Endothelial cell of umbilical vein (primary cell): Measurements from ENCODE around the gene KHDC1. TPM values are rescaled to one million over a fixed set of nuclear protein-coding genes. Genes with fewer than 3 reads are reported as not detected.

ENCODE experiments used
- BruUV-seq: library from RNA; stranded (reverse); fragments of 400-500 nt; replicated peaks from 2 replicates; lab custom pipeline; 2021; lab: Mats Ljungman, UMichigan
- CTCF ChIA-PET: fragments of 300-600, 350-600 bp; sonication (Branson Sonifier 250); formaldehyde crosslinking; loops from one replicate; lab custom pipeline; 2021; ENCODE audit warnings: antibody characterized with exemption, inconsistent platforms; lab: Charles Lee
- POLR2A ChIA-PET: fragments of 300-600, 350-600 bp; sonication (Branson Sonifier 250); formaldehyde crosslinking; loops from one replicate; lab custom pipeline; 2021; ENCODE audit warnings: antibody characterized with exemption, inconsistent platforms; lab: Charles Lee
- DNase-seq: peaks from one replicate; pipeline ENCODE4 v3.0.0-alpha.2; 2011; ENCODE audit warnings: low read depth, low spot score
- FAIRE-seq: peaks from 2 replicates; lab custom pipeline; 2011; peaks lifted over from hg19 to GRCh38; lab: Jason Lieb, UNC
- H2AFZ ChIP-seq: 2 replicates; pipeline ENCODE4 v1.6.0; 2012; ENCODE audit warnings: low read depth, low read length, control low read depth, inconsistent platforms
- H3K27ac ChIP-seq: 2 replicates; pipeline ENCODE4 v1.5.1; 2011; ENCODE audit warnings: low read depth, mild to moderate bottlenecking, control low read depth, low read length, moderate library complexity; ENCODE audit not compliant: insufficient read depth
- H3K27me3 ChIP-seq, 2 experiments: 2 replicates each; pipeline versions ENCODE4 v1.6.0 to v1.6.1; 2011; ENCODE audit warnings: low read length in 2 of 2, mixed read lengths in 1 of 2; ENCODE audit not compliant: control insufficient read depth in 2 of 2, insufficient read depth in 2 of 2
- H3K36me3 ChIP-seq, 2 experiments: 2 replicates in 1 of 2; 3 replicates in 1 of 2; pipeline ENCODE4 v1.5.1; 2011; ENCODE audit warnings: low read length in 2 of 2, mild to moderate bottlenecking in 1 of 2, moderate library complexity in 1 of 2; ENCODE audit not compliant: control insufficient read depth in 2 of 2, insufficient read depth in 2 of 2; ENCODE audit errors: extremely low read depth in 1 of 2
- H3K4me1 ChIP-seq: 3 replicates; pipeline ENCODE4 v1.5.1; 2011; ENCODE audit warnings: mild to moderate bottlenecking, low read length; ENCODE audit not compliant: control insufficient read depth, insufficient read depth; ENCODE audit errors: extremely low read depth
- H3K4me2 ChIP-seq: 2 replicates; pipeline ENCODE4 v1.6.1; 2011; ENCODE audit warnings: low read length, control low read depth, mixed read lengths; ENCODE audit not compliant: insufficient read depth
- H3K4me3 ChIP-seq, 3 experiments: fragments of 200-600 bp in 1 of 3; sonication (generic), shearing (Covaris generic) in 1 of 3; replicated peaks in 1 of 3; 2 replicates each; pipeline ENCODE4 v1.5.1; 2011 to 2016; ENCODE audit warnings: control low read depth in 3 of 3, low read length in 3 of 3, mild to moderate bottlenecking in 2 of 3, inconsistent platforms in 1 of 3, low read depth in 1 of 3, moderate library complexity in 1 of 3; ENCODE audit not compliant: insufficient read depth in 1 of 3
- H3K79me2 ChIP-seq: 2 replicates; pipeline ENCODE4 v1.6.0; 2012; ENCODE audit warnings: low read length, inconsistent platforms; ENCODE audit not compliant: control insufficient read depth, insufficient read depth
- H3K9ac ChIP-seq: replicated peaks from 2 replicates; pipeline ENCODE3; 2011; ENCODE audit warnings: low read length, control low read depth; ENCODE audit not compliant: insufficient read depth; ENCODE audit errors: extremely low read depth
- H3K9me1 ChIP-seq: replicated peaks from 3 replicates; pipeline ENCODE4 v1.6.0; 2011; ENCODE audit warnings: mild to moderate bottlenecking, low read length; ENCODE audit not compliant: control insufficient read depth, insufficient read depth; ENCODE audit errors: extremely low read depth
- H3K9me3 ChIP-seq: replicated peaks from 2 replicates; pipeline ENCODE4 v1.5.1; 2012; ENCODE audit warnings: low read length, inconsistent platforms; ENCODE audit not compliant: control insufficient read depth, insufficient read depth
- H4K20me1 ChIP-seq: replicated peaks from 2 replicates; pipeline ENCODE3; 2011; ENCODE audit warnings: mild to moderate bottlenecking, low read length; ENCODE audit not compliant: control insufficient read depth, insufficient read depth; ENCODE audit errors: extremely low read depth
- CTCF ChIP-seq, 2 donors: IDR thresholded peaks; 1 replicate in 1 of 2; 2 replicates in 1 of 2; pipeline ENCODE4 v1.5.1; 2011; ENCODE audit warnings: low read length in 2 of 2, mild to moderate bottlenecking in 2 of 2, moderate library complexity in 2 of 2, control low read depth in 1 of 2, inconsistent platforms in 1 of 2, low read depth in 1 of 2; ENCODE audit not compliant: insufficient read depth in 1 of 2; ENCODE audit errors: extremely low read depth in 1 of 2
- GATA2 ChIP-seq: IDR thresholded peaks from 2 replicates; pipeline ENCODE4 v1.7.0; 2011; ENCODE audit warnings: low read depth, mild to moderate bottlenecking, moderate library complexity, mixed read lengths, low read length; ENCODE audit not compliant: insufficient read length, insufficient read depth
- JUN ChIP-seq: IDR thresholded peaks from 2 replicates; pipeline ENCODE4 v1.6.1; 2011; ENCODE audit warnings: borderline replicate concordance, low read depth; ENCODE audit not compliant: insufficient read length, insufficient read depth
- MAX ChIP-seq: IDR thresholded peaks from 2 replicates; pipeline ENCODE4 v1.6.1; 2011; ENCODE audit not compliant: insufficient read depth, insufficient read length
- MYC ChIP-seq: IDR thresholded peaks from one replicate; pipeline ENCODE4 v1.6.1; 2011; ENCODE audit warnings: mild to moderate bottlenecking, low read depth, low read length
- POLR2AphosphoS5 ChIP-seq: IDR thresholded peaks from 2 replicates; pipeline ENCODE4 v1.6.1; 2012; ENCODE audit warnings: low read depth, mild to moderate bottlenecking, control low read depth, low read length, moderate library complexity; ENCODE audit not compliant: insufficient read depth
- dilution Hi-C: fragments of 300-500 bp; cut with MboI; formaldehyde crosslinking; loops from one replicate; pipeline ENCODE4 v1.15.0; 2019; ENCODE audit warnings: low sequenced_read_pairs; ENCODE audit not compliant: extremely low pct_ligation_motif_present
- intact Hi-C: fragments of 100-400 bp; cut with micrococcal nuclease; formaldehyde crosslinking; loops from one replicate; pipeline ENCODE4 v1.10.0; 2022
- polyA plus RNA-seq, 4 experiments: library from polyadenylated mRNA; depleted of rRNA in 3 of 4; stranded (reverse) in 3 of 4; unstranded in 1 of 4; fragments of >200 nt; gene quantifications; 2 replicates each; pipeline versions ENCODE4 v1.2.1 to v1.2.3, GENCODE V29; 2011 to 2012; ENCODE audit warnings: missing spikeins in 1 of 4
- total RNA-seq: library from RNA; stranded (reverse); gene quantifications from 2 replicates; pipeline ENCODE4 v1.2.3, GENCODE V29; 2021

KHDC1 gene
- total and polyA plus RNA-seq, 2 donors (not counting 3 experiments of a cell fraction or from before 2014, with no cell fraction given) = 3.3 to 4.4 TPM

GRCh38 chr6:73231986-73232391 lies 31.0 kb downstream of the KHDC1 start:
- ChIA-PET POLR2A (no interaction called here), CTCF (interaction anchor here (0.9 kb wide), 1 partner anchor 16 kb away, joined by 3 read pairs; no protein-coding TSS in a partner anchor)
- Histone ChIP-seq H3K4me3 (no peak overlapping the region), H3K36me3 (no peaks in the 10 kb centered on the region), H2AFZ (no peak overlapping the region), H3K4me2 (no peak overlapping the region), H3K27ac (no peak overlapping the region), H3K27me3 (no peaks in the 10 kb centered on the region), H3K4me1 (no peaks in the 10 kb centered on the region), H4K20me1 (no peaks in the 10 kb centered on the region), H3K9me1 (no peaks in the 10 kb centered on the region), H3K9me3 (no peaks in the 10 kb centered on the region), H3K9ac (no peak overlapping the region), H3K79me2 (no peaks in the 10 kb centered on the region)
- DNase-seq (no peak), FAIRE-seq (no peak)
- no peak for TF ChIP-seq JUN
- no peak for TF ChIP-seq POLR2AphosphoS5
- dilution Hi-C loops = no loop called here
- intact Hi-C loops = no loop called here
- no TSS peak for BruUV-seq

- intact Hi-C loops = no loop called here
These were observed 35.3 kb downstream of the KHDC1 start for GRCh38 chr6:73227606-73228255.

More at GRCh38 chr6:73227606-73228255, 35.3 kb downstream of the KHDC1 start:
- Histone ChIP-seq H3K4me1 (no peaks in the 10 kb centered on the region), H3K79me2 (no peaks in the 10 kb centered on the region), H3K9ac (no peak overlapping the region), H3K9me1 (no peaks in the 10 kb centered on the region), H3K4me2 (no peak overlapping the region), H3K36me3 (no peaks in the 10 kb centered on the region), H3K4me3 (no peak overlapping the region), H2AFZ (no peak overlapping the region), H3K27me3 (no peaks in the 10 kb centered on the region), H4K20me1 (no peaks in the 10 kb centered on the region), H3K9me3 (no peaks in the 10 kb centered on the region), H3K27ac (no peak overlapping the region)
- FAIRE-seq (no peak), DNase-seq (no peak)
- no TSS peak for BruUV-seq
- dilution Hi-C loops = no loop called here
- TF ChIP-seq JUN (no peak), GATA2 (no peak), MYC (no peak), MAX (no peak), POLR2AphosphoS5 (no peak), CTCF (IDR thresholded peaks at IDR 0.05; ENCODE audit: extremely low read depth in 1 of 2, insufficient read depth in 1 of 2, low read depth in 1 of 2, low read length in 2 of 2) (no peak)
- ChIA-PET CTCF (no interaction called here), POLR2A (no interaction called here)
